NT2/D1 (cell line): Measurements from ENCODE around the gene EGFLAM.

Experiments used
- DNase-seq: peaks from one replicate; pipeline ENCODE4 v3.0.0-alpha.2; 2011; ENCODE audit warnings: low read depth, low spot score
- H3K27me3 ChIP-seq: 2 replicates; pipeline ENCODE4 v1.6.0; 2011; ENCODE audit warnings: mild to moderate bottlenecking; ENCODE audit not compliant: insufficient read length, insufficient read depth
- H3K36me3 ChIP-seq: 2 replicates; pipeline ENCODE4 v1.6.1; 2011; ENCODE audit warnings: mild to moderate bottlenecking, low read length, mixed read lengths; ENCODE audit not compliant: insufficient read depth, insufficient read length
- H3K4me1 ChIP-seq: 2 replicates; pipeline ENCODE4 v1.5.1; 2011; ENCODE audit not compliant: insufficient read depth, insufficient read length
- H3K4me3 ChIP-seq: 2 replicates; pipeline ENCODE4 v1.5.1; 2011; ENCODE audit warnings: low read depth; ENCODE audit not compliant: insufficient read length
- H3K9ac ChIP-seq: 2 replicates; pipeline ENCODE4 v1.6.0; 2011; ENCODE audit warnings: low read depth; ENCODE audit not compliant: insufficient read length
- H3K9me3 ChIP-seq: 2 replicates; pipeline ENCODE4 v1.5.1; 2011; ENCODE audit warnings: mild to moderate bottlenecking, low read length; ENCODE audit not compliant: insufficient read depth
- SUZ12 ChIP-seq: IDR thresholded peaks from 2 replicates; pipeline ENCODE4 v1.6.1; 2011; ENCODE audit not compliant: insufficient read length, insufficient read depth; ENCODE audit errors: extremely low read depth
- YY1 ChIP-seq: IDR thresholded peaks from 2 replicates; pipeline ENCODE4 v1.6.1; 2011; ENCODE audit not compliant: insufficient read length, insufficient read depth
- ZNF274 ChIP-seq: IDR thresholded peaks from 2 replicates; pipeline ENCODE4 v1.6.1; 2011; ENCODE audit warnings: mild to moderate bottlenecking, low read depth, low read length

Gene EGFLAM

GRCh38 chr5:38506302-38506701 is 247.9 kb downstream of the EGFLAM start:
- Histone ChIP-seq H3K4me1 (no peaks in the 10 kb centered on the region), H3K4me3 (no peak overlapping the region), H3K9me3 (no peaks in the 10 kb centered on the region), H3K36me3 (peaks cover 2% of the 10 kb centered on the region), H3K9ac (no peak overlapping the region), H3K27me3 (no peaks in the 10 kb centered on the region)
- no peak for TF ChIP-seq SUZ12
- TF ChIP-seq YY1, result no peak
- TF ChIP-seq ZNF274, result no peak
- DNase-seq, result no peak

GRCh38 chr5:38509185-38509584 is 250.8 kb downstream of the EGFLAM start:
- H3K27me3 ChIP-seq, result no peaks in the 10 kb centered on the region
- no peaks in the 10 kb centered on the region for H3K9me3 ChIP-seq
- H3K36me3 ChIP-seq, result peaks cover 7% of the 10 kb centered on the region
- H3K9ac ChIP-seq, result no peak overlapping the region
- TF ChIP-seq SUZ12, result no peak
- TF ChIP-seq ZNF274, result no peak
- no peak for TF ChIP-seq YY1
- no peak for DNase-seq
- H3K4me3 ChIP-seq, result no peak overlapping the region
- no peaks in the 10 kb centered on the region for H3K4me1 ChIP-seq
